Measurements from ENCODE around the gene EXD3.

- no peak for TF ChIP-seq RAD21 (IDR thresholded peaks at IDR 0.05; ENCODE audit: low read depth)
- no peak for TF ChIP-seq CREB1 (IDR thresholded peaks at IDR 0.05; ENCODE audit: low read depth)
Observed at GRCh38 chr9:137436761-137437600, 14.0 kb upstream of the EXD3 start.

Measured in Ishikawa (cell line).